GM13976 (cell line): ENCODE data around the gene RBM20.

Experiments
- DNase-seq: peaks from one replicate; pipeline ENCODE4 v3.0.0; 2012; ENCODE audit warnings: low spot score
- in situ Hi-C: fragments of 300-500 bp; cut with MboI; formaldehyde crosslinking; loops from one replicate; pipeline ENCODE4 v1.12.0; 2022; ENCODE audit warnings: low sequenced_read_pairs, mixed read lengths, inconsistent platforms; ENCODE audit not compliant: unreplicated experiment
- TF ChIP-seq, protein P1 (sequence below): IDR thresholded peaks from 2 replicates; pipeline ENCODE4 v1.5.1; 2012; ENCODE audit warnings: borderline replicate concordance, mild to moderate bottlenecking; ENCODE audit not compliant: insufficient read depth; ENCODE audit errors: extremely low read depth, missing control alignments, control extremely low read depth

The RBM20 gene

GRCh38 chr10:110786172-110786571, 142.0 kb downstream of the RBM20 start:
- no peak for DNase-seq
- in situ Hi-C loops = no loop called here
- TF ChIP-seq, protein P1, sequence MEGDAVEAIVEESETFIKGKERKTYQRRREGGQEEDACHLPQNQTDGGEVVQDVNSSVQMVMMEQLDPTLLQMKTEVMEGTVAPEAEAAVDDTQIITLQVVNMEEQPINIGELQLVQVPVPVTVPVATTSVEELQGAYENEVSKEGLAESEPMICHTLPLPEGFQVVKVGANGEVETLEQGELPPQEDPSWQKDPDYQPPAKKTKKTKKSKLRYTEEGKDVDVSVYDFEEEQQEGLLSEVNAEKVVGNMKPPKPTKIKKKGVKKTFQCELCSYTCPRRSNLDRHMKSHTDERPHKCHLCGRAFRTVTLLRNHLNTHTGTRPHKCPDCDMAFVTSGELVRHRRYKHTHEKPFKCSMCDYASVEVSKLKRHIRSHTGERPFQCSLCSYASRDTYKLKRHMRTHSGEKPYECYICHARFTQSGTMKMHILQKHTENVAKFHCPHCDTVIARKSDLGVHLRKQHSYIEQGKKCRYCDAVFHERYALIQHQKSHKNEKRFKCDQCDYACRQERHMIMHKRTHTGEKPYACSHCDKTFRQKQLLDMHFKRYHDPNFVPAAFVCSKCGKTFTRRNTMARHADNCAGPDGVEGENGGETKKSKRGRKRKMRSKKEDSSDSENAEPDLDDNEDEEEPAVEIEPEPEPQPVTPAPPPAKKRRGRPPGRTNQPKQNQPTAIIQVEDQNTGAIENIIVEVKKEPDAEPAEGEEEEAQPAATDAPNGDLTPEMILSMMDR = no peak

- TF ChIP-seq, protein P1 = no peak
- no peak for DNase-seq
- in situ Hi-C loops = no loop called here
Measured at GRCh38 chr10:110788620-110789385, 144.7 kb downstream of the RBM20 start.

GRCh38 chr10:110789604-110790433, 145.7 kb downstream of the RBM20 start:
- in situ Hi-C loops = no loop called here
- TF ChIP-seq, protein P1 = no peak
- DNase-seq = no peak

- TF ChIP-seq, protein P1 = no peak
- no peak for DNase-seq
- in situ Hi-C loops = no loop called here
Measured at GRCh38 chr10:110790913-110791506, 146.9 kb downstream of the RBM20 start.

GRCh38 chr10:110791541-110792073, 147.5 kb downstream of the RBM20 start:
- no peak for DNase-seq
- in situ Hi-C loops = no loop called here
- TF ChIP-seq, protein P1 = no peak

GRCh38 chr10:110792476-110793125, 148.5 kb downstream of the RBM20 start:
- no peak for DNase-seq
- TF ChIP-seq, protein P1 = no peak
- in situ Hi-C loops = no loop called here
